Dermis blood vessel endothelial cell (primary cell): ENCODE measurements around the gene ST8SIA4. TPM values are rescaled to one million over a fixed set of nuclear protein-coding genes. Genes with fewer than 3 reads are reported as not detected.

ENCODE experiments used
- DNase-seq: peaks from one replicate; pipeline ENCODE4 v3.0.0; 2010
- total RNA-seq: library from RNA; depleted of rRNA; stranded (reverse); fragments of >200 nt; gene quantifications from 2 replicates; pipeline ENCODE4 v1.2.3, GENCODE V29; 2014

ST8SIA4 gene
- total RNA-seq, 1 donor from 2014 or later = 4.3 TPM

DNA sequence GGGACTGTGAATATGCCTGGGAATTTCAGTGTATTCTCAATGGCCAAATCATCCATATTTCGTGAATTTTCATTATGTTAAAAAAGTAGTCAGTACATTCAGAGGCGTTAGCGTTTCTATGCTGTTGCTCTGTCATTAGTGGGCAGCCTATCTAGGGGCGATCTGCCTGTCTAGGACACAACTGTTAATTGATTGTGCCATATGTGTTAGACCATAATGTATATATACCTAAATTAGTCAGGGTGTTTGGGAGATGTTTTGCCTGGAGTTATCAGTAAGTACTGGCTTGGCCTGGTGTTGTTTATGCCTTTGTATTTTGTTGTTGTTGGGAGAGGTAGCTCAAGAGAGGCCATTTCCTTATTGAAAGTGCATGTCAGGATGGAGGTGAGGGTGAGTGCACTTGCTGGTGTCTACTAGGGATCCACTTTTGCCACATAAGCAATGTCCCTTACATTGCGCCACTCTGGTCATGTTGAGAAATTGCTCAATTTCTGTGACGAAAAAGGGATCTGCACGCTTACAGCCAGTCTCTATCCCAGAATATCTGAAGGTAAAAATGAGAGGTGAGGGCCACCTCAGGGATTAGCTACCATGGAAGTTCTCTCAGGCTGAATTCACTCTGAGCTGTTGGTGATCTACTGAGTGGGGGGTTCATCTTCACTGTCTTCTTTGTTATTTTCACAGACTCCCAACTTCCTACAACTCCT lies 123.3 kb downstream of the ST8SIA4 start:
- no peak for DNase-seq

DNA sequence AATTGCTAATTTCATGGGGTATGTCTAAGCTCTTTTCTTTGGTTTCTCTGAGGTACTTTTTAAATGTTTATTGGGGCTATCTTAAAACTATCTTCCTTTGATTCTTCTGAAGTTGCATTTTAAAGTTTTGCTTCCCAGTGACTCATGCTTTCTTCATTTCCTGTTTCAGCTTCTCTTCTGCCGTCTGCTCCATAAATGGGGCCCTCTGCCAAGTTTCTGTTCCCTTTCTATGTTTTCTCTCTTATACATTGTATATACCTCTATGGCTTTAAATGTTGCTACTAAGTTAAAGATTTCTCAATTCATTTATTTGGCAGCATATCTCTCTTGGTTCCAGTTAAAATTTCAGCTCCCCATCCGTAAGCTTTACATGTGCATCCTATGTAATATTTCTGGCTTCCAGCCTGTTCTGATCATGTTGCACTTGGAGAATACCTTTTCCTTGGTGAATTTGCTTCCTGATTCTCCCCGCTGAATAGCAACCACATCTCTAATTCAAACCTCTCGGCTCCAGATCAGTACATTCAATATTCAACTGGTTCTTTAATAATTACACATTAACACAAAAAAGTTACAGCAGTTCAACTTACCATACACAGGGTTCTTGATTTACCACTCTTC lies 125.3 kb downstream of the ST8SIA4 start:
- peak; percentile 56 for DNase-seq

DNA sequence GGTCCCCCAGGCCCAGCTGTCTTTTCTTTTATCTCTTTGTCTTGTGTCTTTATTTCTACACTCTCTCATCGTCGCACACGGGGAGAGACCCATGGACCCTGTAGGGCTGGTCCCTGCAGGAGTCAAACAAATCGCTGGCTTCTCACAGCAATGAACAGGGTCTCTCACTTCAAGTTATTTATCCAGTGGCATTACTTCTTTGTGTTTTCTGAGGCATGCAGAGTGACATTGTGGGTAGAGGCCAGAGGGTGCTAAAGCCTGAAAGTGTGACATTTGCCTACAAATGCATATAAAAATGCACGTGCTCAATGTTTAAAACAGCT lies 127.6 kb downstream of the ST8SIA4 start:
- no peak for DNase-seq

DNA sequence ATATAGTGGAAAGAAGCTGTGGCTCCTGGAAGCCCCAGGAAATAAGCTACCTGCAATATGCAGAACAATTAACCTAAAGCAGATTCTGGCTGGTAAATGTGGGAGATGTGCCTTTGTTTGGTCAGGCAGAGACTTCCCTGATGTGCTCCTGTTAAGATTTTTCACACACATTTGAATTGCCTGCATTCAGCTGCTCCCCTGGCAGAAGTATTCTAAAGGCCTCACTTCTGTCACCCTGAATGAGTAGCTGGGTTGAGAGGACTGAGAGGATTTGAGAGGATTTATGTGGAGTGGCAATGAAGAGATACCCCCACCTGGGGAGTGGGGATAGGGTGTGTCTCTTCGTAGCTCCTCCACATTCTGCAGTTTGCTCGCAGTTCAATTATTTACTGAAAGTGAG lies 130.5 kb downstream of the ST8SIA4 start:
- no peak for DNase-seq

DNA sequence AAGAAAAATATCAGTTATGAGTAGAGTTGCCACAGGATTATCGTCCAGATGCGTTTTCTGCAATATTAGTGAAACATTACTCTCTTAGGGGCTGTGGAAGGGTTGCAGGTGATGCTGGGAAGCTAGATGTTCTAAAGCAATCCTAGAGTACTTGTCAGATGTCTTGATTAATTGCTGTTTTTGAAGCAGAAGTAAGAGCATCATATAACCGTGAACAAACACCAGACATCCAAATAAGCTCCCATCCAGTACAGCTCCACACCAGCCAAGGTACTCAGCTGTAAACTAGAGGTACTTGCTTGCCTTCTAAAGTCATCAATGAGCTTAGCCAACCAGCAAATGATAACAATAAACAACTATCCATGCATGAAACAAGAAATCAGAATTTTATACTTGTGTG lies 131.1 kb downstream of the ST8SIA4 start:
- no peak for DNase-seq

DNA sequence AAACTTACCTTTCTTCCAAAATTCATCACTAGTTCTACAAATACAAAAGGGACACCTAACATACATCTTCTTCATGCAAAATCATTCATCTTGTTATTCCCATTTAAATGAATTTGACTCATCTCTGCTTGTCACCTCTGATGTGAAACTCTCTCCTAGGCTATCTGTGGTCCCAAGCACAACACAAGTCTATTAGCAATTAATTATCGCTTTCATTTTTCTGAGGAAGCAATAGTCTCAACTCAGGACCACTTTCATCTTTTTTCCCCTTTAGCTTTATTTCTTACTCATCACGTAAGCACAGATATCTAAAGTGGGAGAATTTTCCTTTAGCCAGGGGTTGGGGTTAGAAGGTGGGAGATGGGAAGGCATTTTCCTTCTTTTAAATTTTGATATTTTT lies 131.9 kb downstream of the ST8SIA4 start:
- DNase-seq = no peak

DNA sequence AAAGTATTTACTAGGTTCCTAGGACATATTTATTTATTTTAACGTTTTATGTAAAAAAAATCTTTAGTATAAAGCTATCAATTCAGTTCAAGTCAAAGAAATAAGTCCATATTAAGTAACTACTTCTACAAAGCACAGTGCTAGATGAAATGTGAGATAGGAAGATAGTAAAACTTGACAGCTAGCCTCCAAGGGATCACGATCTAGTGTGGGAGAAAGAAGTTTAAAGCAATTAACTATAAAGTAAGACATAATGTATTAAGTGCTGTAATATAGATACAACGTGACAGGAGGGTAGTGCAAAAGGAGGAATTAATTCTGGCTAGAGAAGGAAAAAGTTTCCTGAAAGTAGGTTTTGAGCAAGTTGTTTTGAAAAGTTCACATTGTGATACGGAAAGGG lies 134.9 kb downstream of the ST8SIA4 start:
- no peak for DNase-seq

DNA sequence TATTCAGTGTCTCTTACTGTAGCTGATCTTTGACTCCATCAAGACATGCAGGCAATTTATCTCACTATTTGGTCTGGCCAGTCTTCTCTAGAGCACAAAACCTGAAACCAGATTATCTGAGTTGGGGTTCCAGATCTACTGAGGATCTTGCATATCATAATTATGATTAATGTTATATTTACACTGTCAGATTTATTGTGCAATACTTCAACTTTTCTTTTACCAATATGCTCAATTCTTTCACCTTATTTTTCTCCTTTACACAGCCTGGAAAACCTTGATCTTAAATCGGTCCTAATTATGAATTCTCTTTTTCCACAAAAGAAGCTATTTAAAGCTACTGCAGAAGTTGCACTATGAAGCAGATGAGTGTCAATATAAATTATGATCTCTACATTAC lies 140.1 kb downstream of the ST8SIA4 start:
- DNase-seq = no peak

DNA sequence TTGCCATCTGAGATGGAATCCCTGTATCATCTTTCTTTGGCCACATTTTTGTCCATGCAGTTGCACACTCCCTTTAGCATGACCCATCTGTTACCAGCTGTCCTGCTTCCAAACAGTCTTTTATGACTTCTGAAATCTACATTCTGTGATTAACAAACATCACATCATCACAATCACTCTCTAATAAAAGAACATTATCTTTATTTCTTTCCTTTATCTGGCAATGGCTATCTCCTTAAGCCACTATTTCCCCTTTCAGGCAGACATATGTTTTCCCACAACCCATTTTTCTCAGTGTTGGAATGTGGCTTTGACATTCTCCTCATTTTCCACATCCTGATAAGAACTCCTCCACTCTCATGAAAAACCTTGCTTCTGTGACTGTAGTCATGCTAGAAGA lies 141.0 kb downstream of the ST8SIA4 start:
- DNase-seq = no peak

DNA sequence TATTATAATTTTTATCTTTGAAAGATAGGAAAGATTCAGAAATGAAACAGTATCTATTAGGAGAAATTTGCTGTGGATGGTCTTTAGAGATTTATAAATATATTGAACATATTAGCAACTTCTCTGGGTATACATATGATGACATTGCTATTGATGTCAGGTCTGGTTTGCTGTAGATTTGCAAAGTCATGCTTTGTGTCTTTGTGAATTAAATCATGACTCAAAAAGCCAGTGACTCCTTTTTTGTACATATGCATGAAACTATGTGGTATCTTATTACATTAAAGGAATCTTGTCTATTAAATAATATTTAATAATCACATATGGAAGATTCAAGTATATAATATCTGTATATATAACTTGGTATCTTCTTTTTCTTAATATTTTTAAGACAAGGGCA lies 141.9 kb downstream of the ST8SIA4 start:
- DNase-seq = no peak

DNA sequence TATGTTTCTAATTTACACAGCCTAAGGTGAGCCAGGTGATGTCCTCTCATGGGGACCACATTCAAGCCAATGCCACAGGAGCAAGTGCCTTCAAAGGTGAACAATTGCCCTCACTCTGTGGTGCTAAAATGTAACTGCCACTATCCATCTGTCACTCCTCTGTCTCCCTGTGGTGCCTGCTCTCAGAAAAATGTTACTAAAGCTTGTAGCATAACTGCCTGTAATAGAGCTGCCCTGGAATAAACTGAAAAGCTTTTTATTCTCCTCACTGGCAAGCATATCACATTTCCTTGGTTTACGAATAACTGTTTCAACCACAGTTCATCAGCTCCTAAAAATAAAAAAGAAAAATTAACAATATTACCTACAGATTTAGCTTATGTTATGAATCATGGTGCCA lies 142.4 kb downstream of the ST8SIA4 start:
- DNase-seq = no peak

DNA sequence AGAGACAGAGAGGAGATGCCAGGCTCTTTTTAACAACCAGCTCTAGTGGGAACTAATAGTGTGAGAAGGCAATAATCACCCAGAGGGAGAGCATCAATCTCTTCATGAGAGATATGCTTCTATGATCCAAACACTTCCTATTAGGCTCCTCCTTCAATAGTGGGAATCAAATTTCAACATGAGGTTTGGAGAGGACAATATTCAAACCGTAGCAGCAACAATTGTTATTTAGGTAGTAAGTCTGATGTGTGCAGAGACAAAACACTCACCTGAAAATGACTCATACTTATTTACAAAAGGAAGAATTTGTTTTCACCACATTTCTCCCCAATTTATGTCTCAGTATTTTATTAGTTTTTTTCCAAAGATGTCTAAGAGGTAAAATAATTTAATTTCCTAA lies 144.3 kb downstream of the ST8SIA4 start:
- no peak for DNase-seq

DNA sequence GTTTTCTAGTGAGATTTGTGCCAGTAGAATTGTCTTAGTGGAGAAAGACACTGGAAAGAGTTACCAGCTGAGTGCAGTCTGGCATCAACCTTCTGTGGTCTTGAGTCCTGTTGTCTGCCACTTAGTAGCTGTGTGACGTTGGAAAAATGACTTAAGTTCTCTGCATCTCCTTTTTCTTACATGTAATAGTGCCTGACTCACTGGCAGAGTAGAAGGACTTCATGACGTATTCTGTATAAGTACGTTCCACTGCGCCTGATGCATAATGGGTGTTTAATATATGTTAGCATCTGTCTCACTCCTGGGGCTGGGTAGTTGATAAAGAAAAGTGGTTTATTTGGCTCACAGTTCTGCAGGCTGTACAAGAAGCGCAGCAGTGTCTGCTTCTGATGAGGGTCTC lies 144.8 kb downstream of the ST8SIA4 start:
- DNase-seq = no peak

DNA sequence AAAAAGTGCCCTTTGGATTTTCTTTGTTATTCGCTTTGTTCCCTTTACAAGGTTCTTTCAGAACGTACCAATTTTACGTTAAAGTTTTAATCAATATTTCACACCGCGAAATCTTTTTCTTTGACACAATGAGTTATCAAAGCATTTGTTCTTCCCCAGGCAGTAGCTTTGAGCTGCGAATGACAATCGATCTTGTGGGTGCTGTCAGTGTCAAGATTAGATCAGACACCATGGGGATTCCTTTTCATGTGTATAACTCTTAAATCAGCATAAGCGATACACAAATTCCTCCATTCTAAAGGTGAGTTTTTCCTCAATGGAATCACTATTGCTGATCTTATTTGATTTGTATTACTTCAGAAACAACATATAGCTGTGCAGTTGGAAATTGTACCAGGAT lies 145.5 kb downstream of the ST8SIA4 start:
- no peak for DNase-seq
